ENCODE data around the gene RAPGEF6. TPM values are rescaled to one million over a fixed set of nuclear protein-coding genes. Genes with fewer than 3 reads are reported as not detected.

Gene RAPGEF6
- polyA plus RNA-seq, 1 experiment, result 13.1 TPM

- no peaks in the 10 kb centered on the region for H3K27me3 ChIP-seq (ENCODE audit: control insufficient read depth, insufficient read depth, low read length)
- CTCF ChIA-PET, result no interaction called here
- POLR2A ChIA-PET, result no interaction called here
- H3K4me3 ChIP-seq (ENCODE audit: low read depth, low read length), result no peak overlapping the region
- H3K27ac ChIP-seq (ENCODE audit: low read depth, low read length), result no peak overlapping the region
- no peak for DNase-seq (ENCODE audit: low read depth, low spot score)
- TF ChIP-seq, protein P1, sequence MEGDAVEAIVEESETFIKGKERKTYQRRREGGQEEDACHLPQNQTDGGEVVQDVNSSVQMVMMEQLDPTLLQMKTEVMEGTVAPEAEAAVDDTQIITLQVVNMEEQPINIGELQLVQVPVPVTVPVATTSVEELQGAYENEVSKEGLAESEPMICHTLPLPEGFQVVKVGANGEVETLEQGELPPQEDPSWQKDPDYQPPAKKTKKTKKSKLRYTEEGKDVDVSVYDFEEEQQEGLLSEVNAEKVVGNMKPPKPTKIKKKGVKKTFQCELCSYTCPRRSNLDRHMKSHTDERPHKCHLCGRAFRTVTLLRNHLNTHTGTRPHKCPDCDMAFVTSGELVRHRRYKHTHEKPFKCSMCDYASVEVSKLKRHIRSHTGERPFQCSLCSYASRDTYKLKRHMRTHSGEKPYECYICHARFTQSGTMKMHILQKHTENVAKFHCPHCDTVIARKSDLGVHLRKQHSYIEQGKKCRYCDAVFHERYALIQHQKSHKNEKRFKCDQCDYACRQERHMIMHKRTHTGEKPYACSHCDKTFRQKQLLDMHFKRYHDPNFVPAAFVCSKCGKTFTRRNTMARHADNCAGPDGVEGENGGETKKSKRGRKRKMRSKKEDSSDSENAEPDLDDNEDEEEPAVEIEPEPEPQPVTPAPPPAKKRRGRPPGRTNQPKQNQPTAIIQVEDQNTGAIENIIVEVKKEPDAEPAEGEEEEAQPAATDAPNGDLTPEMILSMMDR (IDR thresholded peaks at IDR 0.05; ENCODE audit: low read depth, low read length), result no peak
- H3K9me3 ChIP-seq (ENCODE audit: control insufficient read depth, insufficient read depth, low read length), result no peaks in the 10 kb centered on the region
These were observed 245.2 kb downstream of the RAPGEF6 start for GRCh38 chr5:131389869-131390265.

- Histone ChIP-seq H3K27ac (ENCODE audit: low read depth, low read length) (no peak overlapping the region), H3K27me3 (ENCODE audit: control insufficient read depth, insufficient read depth, low read length) (no peaks in the 10 kb centered on the region), H3K9me3 (ENCODE audit: control insufficient read depth, insufficient read depth, low read length) (no peaks in the 10 kb centered on the region), H3K4me3 (ENCODE audit: low read depth, low read length) (no peak overlapping the region)
- CTCF ChIA-PET, result no interaction called here
- no peak for DNase-seq (ENCODE audit: low read depth, low spot score)
- TF ChIP-seq, protein P1 (IDR thresholded peaks at IDR 0.05; ENCODE audit: low read depth, low read length), result no peak
- POLR2A ChIA-PET, result no interaction called here
These were observed 245.7 kb downstream of the RAPGEF6 start for GRCh38 chr5:131389096-131389868.

GRCh38 chr5:131387255-131387654 is 247.8 kb downstream of the RAPGEF6 start:
- DNase-seq (ENCODE audit: low read depth, low spot score), result no peak
- Histone ChIP-seq H3K27ac (ENCODE audit: low read depth, low read length) (no peak overlapping the region), H3K27me3 (ENCODE audit: control insufficient read depth, insufficient read depth, low read length) (no peaks in the 10 kb centered on the region), H3K4me3 (ENCODE audit: low read depth, low read length) (no peak overlapping the region), H3K9me3 (ENCODE audit: control insufficient read depth, insufficient read depth, low read length) (no peaks in the 10 kb centered on the region)
- POLR2A ChIA-PET, result no interaction called here
- CTCF ChIA-PET, result no interaction called here
- TF ChIP-seq, protein P1 (IDR thresholded peaks at IDR 0.05; ENCODE audit: low read depth, low read length), result no peak

DNA sequence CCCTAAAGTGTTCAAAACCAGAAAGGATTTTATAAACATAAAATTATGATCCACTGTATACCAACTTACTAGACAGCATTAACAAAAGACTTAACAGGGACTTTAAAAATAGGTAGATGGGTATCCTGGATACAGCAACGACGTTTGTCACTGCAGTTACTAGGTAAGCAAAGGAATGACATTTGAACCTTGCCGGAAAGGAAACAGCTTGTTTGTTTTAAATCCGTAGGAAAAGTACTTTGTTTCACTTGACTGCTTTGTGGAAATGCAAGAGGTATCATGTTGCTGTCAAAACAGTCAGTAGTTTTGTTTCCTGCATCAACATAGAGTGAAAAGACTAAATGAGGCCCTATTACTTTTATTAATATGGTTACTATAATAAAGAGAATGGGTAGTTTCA is 248.2 kb downstream of the RAPGEF6 start:
- no peak for DNase-seq (ENCODE audit: low read depth, low spot score)
- POLR2A ChIA-PET, result no interaction called here
- TF ChIP-seq, protein P1 (IDR thresholded peaks at IDR 0.05; ENCODE audit: low read depth, low read length), result no peak
- Histone ChIP-seq H3K9me3 (ENCODE audit: control insufficient read depth, insufficient read depth, low read length) (no peaks in the 10 kb centered on the region), H3K4me3 (ENCODE audit: low read depth, low read length) (no peak overlapping the region), H3K27me3 (ENCODE audit: control insufficient read depth, insufficient read depth, low read length) (no peaks in the 10 kb centered on the region), H3K27ac (ENCODE audit: low read depth, low read length) (no peak overlapping the region)
- CTCF ChIA-PET, result interaction anchor here (1.3 kb wide), 1 partner anchor 9 kb away, joined by 3 read pairs; no protein-coding TSS in a partner anchor

- Histone ChIP-seq H3K9me3 (ENCODE audit: control insufficient read depth, insufficient read depth, low read length) (no peaks in the 10 kb centered on the region), H3K27ac (ENCODE audit: low read depth, low read length) (no peak overlapping the region), H3K4me3 (ENCODE audit: low read depth, low read length) (no peak overlapping the region), H3K27me3 (ENCODE audit: control insufficient read depth, insufficient read depth, low read length) (no peaks in the 10 kb centered on the region)
- ChIA-PET POLR2A (no interaction called here), CTCF (interaction anchor here (1.3 kb wide), 1 partner anchor 8 kb away, joined by 3 read pairs; no protein-coding TSS in a partner anchor)
- no peak for DNase-seq (ENCODE audit: low read depth, low spot score)
- TF ChIP-seq, protein P1 (IDR thresholded peaks at IDR 0.05; ENCODE audit: low read depth, low read length), result no peak
These were observed 248.9 kb downstream of the RAPGEF6 start for GRCh38 chr5:131386124-131386523.
